Right lobe of liver (tissue), 4 donors: ENCODE results near the gene APC2.
A peak's percentile ranks its signal among the peaks of the same experiment; 100 is the strongest.

Experiments used
- POLR2A ChIP-seq: fragments of 450-650 bp; IDR thresholded peaks from one replicate; pipeline ENCODE4 v1.6.1; 2017; ENCODE audit warnings: antibody characterized with exemption, mild to moderate bottlenecking
- TF ChIP-seq, protein P1 (sequence below), 4 donors: fragments of 200-600 bp in 3 of 4; fragments of 450-650 bp in 1 of 4; IDR thresholded peaks; one replicate each; pipeline versions ENCODE4 v1.5.1 to v1.8.0; 2016 to 2022; ENCODE audit warnings: antibody characterized with exemption in 4 of 4, mild to moderate bottlenecking in 2 of 4
- donor health status: DM: no; HTN: no; CAD: no.
- donor health status: DM: no; HTN: no; CAD: no.
- donor health status: DM: no; HTN: yes; CAD: no.

DNA sequence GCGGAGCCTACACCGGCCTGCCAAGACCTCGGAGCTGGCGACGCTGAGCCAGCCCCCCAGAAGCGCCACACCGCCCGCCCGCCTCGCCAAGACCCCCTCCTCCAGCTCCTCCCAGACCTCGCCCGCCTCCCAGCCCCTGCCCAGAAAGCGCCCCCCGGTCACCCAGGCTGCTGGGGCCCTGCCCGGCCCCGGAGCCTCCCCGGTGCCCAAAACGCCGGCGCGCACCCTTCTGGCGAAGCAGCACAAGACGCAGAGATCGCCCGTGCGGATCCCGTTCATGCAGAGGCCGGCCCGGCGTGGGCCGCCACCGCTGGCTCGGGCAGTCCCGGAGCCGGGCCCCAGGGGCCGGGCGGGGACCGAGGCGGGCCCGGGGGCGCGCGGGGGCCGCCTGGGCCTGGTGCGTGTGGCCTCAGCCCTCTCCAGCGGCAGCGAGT, 18.9 kb downstream of the APC2 start:
- TF ChIP-seq, protein P1, sequence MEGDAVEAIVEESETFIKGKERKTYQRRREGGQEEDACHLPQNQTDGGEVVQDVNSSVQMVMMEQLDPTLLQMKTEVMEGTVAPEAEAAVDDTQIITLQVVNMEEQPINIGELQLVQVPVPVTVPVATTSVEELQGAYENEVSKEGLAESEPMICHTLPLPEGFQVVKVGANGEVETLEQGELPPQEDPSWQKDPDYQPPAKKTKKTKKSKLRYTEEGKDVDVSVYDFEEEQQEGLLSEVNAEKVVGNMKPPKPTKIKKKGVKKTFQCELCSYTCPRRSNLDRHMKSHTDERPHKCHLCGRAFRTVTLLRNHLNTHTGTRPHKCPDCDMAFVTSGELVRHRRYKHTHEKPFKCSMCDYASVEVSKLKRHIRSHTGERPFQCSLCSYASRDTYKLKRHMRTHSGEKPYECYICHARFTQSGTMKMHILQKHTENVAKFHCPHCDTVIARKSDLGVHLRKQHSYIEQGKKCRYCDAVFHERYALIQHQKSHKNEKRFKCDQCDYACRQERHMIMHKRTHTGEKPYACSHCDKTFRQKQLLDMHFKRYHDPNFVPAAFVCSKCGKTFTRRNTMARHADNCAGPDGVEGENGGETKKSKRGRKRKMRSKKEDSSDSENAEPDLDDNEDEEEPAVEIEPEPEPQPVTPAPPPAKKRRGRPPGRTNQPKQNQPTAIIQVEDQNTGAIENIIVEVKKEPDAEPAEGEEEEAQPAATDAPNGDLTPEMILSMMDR (IDR thresholded peaks at IDR 0.05): peak in 1 of 4 donors; percentile 15
- no peak for TF ChIP-seq POLR2A
